Endodermal cell (in vitro differentiated cells): ENCODE data around the gene TMEM209. TPM values are rescaled to one million over a fixed set of nuclear protein-coding genes. Genes with fewer than 3 reads are reported as not detected.
"Not testable (repeated sequence)": the region's sequence is repeated elsewhere in the genome, so short reads cannot be mapped to it uniquely, and the experiment has no call there.

Source experiments
- DNase-seq: peaks from one replicate; pipeline ENCODE4 v3.0.0-alpha.2; 2017
- H3K27ac ChIP-seq: 2 replicates; pipeline ENCODE4 v1.5.1; 2013; ENCODE audit warnings: mild to moderate bottlenecking, low read depth, low read length, moderate library complexity
- H3K27me3 ChIP-seq: 2 replicates; pipeline ENCODE4 v1.6.1; 2013; ENCODE audit warnings: mild to moderate bottlenecking, low read length, moderate library complexity; ENCODE audit not compliant: insufficient read depth, control insufficient read depth, poor library complexity, severe bottlenecking
- H3K36me3 ChIP-seq: 2 replicates; pipeline ENCODE4 v1.7.0; 2013; ENCODE audit warnings: mild to moderate bottlenecking, low read length, moderate library complexity; ENCODE audit not compliant: control insufficient read depth, insufficient read depth
- H3K4me1 ChIP-seq: one replicate; pipeline ENCODE4 v1.7.0; 2013; ENCODE audit warnings: low read length; ENCODE audit not compliant: control insufficient read depth, insufficient read depth
- H3K4me3 ChIP-seq: 2 replicates; pipeline ENCODE4 v1.5.1; 2013; ENCODE audit warnings: mild to moderate bottlenecking, low read length, moderate library complexity
- H3K9ac ChIP-seq: 2 replicates; pipeline ENCODE4 v1.6.1; 2013; ENCODE audit warnings: mild to moderate bottlenecking, low read length, moderate library complexity; ENCODE audit not compliant: poor library complexity, severe bottlenecking; ENCODE audit errors: extremely low read depth
- H3K9me3 ChIP-seq: 2 replicates; pipeline ENCODE4 v1.6.1; 2013; ENCODE audit warnings: mild to moderate bottlenecking, low read length, moderate library complexity; ENCODE audit not compliant: control insufficient read depth
- H3K27ac Mint-ChIP-seq: 2 replicates; pipeline ENCODE4 v1.8.0; 2020; ENCODE audit warnings: mixed read lengths
- H3K27me3 Mint-ChIP-seq: 2 replicates; pipeline ENCODE4 v1.8.0; 2021; ENCODE audit warnings: mild to moderate bottlenecking, mixed read lengths; ENCODE audit not compliant: insufficient read depth
- H3K36me3 Mint-ChIP-seq: 2 replicates; pipeline ENCODE4 v1.8.0; 2020; ENCODE audit warnings: low read depth, mixed read lengths
- H3K4me1 Mint-ChIP-seq: 2 replicates; pipeline ENCODE4 v1.8.0; 2020; ENCODE audit warnings: mixed read lengths
- H3K4me3 Mint-ChIP-seq: 2 replicates; pipeline ENCODE4 v1.8.0; 2020; ENCODE audit warnings: mild to moderate bottlenecking, moderate library complexity, mixed read lengths
- H3K9me3 Mint-ChIP-seq: 2 replicates; pipeline ENCODE4 v1.8.0; 2020; ENCODE audit warnings: mild to moderate bottlenecking, mixed read lengths
- WGBS, 2 experiments: methylation state at CpG; one replicate each; pipeline versions ENCODE4 v1.1.5 to v1.1.7; 2013; ENCODE audit warnings: missing lambda C conversion rate in 2 of 2, mixed read lengths in 1 of 2; ENCODE audit not compliant: insufficient coverage in 1 of 2, insufficient read length in 1 of 2; 5-methylcytosine and 5-hydroxymethylcytosine counted together
- total RNA-seq, 2 donors: library from RNA; stranded (reverse); fragmentation: NEBNext Ultra II Directional in 1 of 2; extraction: Animal tissue kit (Norgen Biotek cat#: 25700) in 1 of 2; gene quantifications; 2 replicates in 1 of 2; 3 replicates in 1 of 2; pipeline ENCODE4 v1.2.1, GENCODE V29; 2021
- TF ChIP-seq, protein P1 (sequence below): fragments of 200-600 bp; sonication (generic); conservative IDR thresholded peaks from 2 replicates; pipeline ENCODE4 v1.5.0; 2021; ENCODE audit warnings: antibody characterized with exemption, mild to moderate bottlenecking

TMEM209 gene
- total RNA-seq, 2 donors from 2014 or later = 30.9 to 37.9 TPM

DNA sequence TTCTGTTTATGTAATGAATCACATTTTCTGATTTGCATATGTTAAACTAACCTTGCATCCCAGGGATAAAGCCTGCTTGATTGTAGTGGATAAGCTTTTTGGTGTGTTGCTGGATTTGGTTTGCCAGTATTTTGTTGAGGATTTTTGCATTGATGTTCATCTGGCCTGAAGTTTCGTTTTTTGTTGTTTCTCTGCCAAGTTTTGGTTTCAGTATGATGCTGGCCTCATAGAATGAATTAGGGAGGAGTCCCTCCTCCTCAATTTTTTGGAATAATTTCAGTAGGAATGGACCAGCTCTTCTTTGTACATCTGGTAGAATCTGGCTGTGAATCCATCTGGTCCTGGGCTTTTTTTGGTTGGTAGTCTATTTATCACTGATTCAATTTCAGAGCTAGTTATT lies 38.3 kb upstream of the TMEM209 start:
- not testable (repeated sequence) for H3K4me3 ChIP-seq, H3K36me3 ChIP-seq, DNase-seq, H3K4me3 Mint-ChIP-seq, H3K27me3 Mint-ChIP-seq, H3K27ac Mint-ChIP-seq, H3K9me3 ChIP-seq, H3K4me1 ChIP-seq, H3K27ac ChIP-seq, H3K9ac ChIP-seq, H3K36me3 Mint-ChIP-seq, H3K4me1 Mint-ChIP-seq, H3K27me3 ChIP-seq
- peaks cover 14% of the 10 kb centered on the region for H3K9me3 Mint-ChIP-seq
- WGBS, 2 experiments = 88 to 100% methylated on average over 1 of the region's 1 CpG

DNA sequence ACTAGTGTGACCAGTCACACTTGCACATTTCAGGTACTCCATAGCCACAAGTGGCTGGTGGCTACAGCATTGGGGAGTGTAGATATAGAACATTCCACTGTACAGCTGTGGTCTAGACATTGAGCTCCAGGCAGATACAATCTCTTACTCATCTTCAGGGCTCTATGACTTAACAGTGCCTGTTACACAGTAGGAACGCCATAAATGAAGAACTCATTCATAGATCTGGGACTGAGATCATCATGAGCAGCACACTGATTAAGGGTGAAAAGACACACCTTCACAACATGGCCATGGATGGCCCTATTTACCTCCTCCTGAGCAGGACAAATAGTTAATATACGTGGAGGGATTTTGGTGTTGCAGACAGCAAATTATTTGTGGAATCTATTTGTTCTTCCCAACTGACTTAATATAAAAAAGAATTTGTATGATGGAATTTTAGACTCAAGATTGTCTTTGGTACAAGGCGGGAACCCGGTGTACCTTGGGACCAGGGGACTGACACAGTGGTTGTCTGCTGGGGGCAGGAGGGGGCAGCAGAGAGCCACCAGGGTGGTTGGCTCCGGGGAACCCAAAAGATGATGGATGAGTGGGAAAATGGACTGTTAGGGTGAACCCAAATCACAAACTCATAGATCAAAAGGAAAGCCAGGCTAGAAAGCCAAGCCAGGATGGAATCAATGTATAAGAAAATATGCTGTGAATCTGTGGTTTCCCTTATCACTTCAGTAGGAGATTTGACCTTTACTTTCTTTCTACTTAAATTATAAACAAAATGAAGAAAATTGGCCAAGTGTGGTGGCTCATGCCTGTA lies 37.2 kb upstream of the TMEM209 start:
- Histone ChIP-seq H3K9ac (no peak overlapping the region), H3K27me3 (no peaks in the 10 kb centered on the region), H3K27ac (no peak overlapping the region), H3K4me1 (no peaks in the 10 kb centered on the region), H3K9me3 (peaks cover 7% of the 10 kb centered on the region), H3K36me3 (no peaks in the 10 kb centered on the region), H3K4me3 (no peak overlapping the region)
- H3K4me3 Mint-ChIP-seq = no peak overlapping the region
- 38 to 50% methylated on average over 2 to 5 of the region's 5 CpGs for WGBS, 2 experiments
- TF ChIP-seq, protein P1, sequence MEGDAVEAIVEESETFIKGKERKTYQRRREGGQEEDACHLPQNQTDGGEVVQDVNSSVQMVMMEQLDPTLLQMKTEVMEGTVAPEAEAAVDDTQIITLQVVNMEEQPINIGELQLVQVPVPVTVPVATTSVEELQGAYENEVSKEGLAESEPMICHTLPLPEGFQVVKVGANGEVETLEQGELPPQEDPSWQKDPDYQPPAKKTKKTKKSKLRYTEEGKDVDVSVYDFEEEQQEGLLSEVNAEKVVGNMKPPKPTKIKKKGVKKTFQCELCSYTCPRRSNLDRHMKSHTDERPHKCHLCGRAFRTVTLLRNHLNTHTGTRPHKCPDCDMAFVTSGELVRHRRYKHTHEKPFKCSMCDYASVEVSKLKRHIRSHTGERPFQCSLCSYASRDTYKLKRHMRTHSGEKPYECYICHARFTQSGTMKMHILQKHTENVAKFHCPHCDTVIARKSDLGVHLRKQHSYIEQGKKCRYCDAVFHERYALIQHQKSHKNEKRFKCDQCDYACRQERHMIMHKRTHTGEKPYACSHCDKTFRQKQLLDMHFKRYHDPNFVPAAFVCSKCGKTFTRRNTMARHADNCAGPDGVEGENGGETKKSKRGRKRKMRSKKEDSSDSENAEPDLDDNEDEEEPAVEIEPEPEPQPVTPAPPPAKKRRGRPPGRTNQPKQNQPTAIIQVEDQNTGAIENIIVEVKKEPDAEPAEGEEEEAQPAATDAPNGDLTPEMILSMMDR = peak; percentile 99
- H3K4me1 Mint-ChIP-seq = no peaks in the 10 kb centered on the region
- H3K36me3 Mint-ChIP-seq = no peaks in the 10 kb centered on the region
- H3K27me3 Mint-ChIP-seq = no peaks in the 10 kb centered on the region
- no peak overlapping the region for H3K27ac Mint-ChIP-seq
- H3K9me3 Mint-ChIP-seq = peaks cover 11% of the 10 kb centered on the region
- DNase-seq = peak; percentile 90

DNA sequence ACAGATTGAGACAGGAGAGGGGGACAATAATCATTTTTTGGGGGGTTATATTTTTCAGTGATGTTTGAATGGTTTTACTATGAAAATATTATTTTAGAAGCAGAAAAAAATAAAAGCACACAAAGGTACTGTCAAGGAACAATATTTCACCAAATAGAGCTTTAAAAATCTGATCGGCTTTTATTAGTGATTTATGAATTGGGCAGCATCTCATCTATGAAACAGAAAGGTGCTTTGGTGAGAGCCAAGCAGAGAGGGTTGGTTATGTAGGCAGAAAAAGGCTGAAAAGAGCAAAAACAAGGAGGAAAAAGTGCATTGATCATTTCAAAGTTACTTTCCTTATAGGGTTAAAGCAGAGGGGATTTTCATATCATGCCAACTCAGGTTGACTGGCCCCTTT lies 35.0 kb upstream of the TMEM209 start:
- Histone ChIP-seq H3K27ac (no peak overlapping the region), H3K4me3 (no peak overlapping the region), H3K9me3 (no peaks in the 10 kb centered on the region), H3K4me1 (no peaks in the 10 kb centered on the region), H3K36me3 (no peaks in the 10 kb centered on the region), H3K27me3 (no peaks in the 10 kb centered on the region), H3K9ac (no peak overlapping the region)
- H3K27me3 Mint-ChIP-seq = no peaks in the 10 kb centered on the region
- no peak overlapping the region for H3K4me3 Mint-ChIP-seq
- no peaks in the 10 kb centered on the region for H3K9me3 Mint-ChIP-seq
- no peaks in the 10 kb centered on the region for H3K4me1 Mint-ChIP-seq
- WGBS, 2 experiments = 89 to 100% methylated on average over 1 of the region's 1 CpG
- no peak for DNase-seq
- H3K27ac Mint-ChIP-seq = no peak overlapping the region
- no peaks in the 10 kb centered on the region for H3K36me3 Mint-ChIP-seq
- TF ChIP-seq, protein P1 = no peak

DNA sequence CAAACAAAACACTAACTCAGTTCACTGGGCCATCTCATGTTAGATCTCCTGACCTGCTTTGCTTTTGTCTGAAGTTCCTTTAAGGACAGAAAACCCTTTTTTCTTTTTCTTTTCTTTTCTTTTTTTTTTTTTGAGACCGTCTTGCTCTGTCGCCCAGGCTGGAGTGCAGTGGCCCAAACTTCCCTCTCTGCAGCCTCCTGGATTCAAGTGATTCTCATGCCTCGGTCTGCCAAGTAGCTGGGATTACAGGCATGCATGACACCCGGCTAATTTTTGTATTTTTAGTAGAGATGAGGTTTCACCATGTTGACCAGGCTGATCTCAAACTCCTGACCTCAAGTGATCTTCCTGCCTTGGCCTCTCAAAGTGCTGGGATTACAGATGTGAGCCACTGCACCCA lies 31.2 kb upstream of the TMEM209 start:
- not testable (repeated sequence) for H3K4me3 Mint-ChIP-seq, H3K36me3 Mint-ChIP-seq, DNase-seq, H3K9ac ChIP-seq, H3K27me3 ChIP-seq, H3K27me3 Mint-ChIP-seq, H3K27ac Mint-ChIP-seq, H3K4me1 ChIP-seq, H3K27ac ChIP-seq, H3K36me3 ChIP-seq, H3K9me3 Mint-ChIP-seq, H3K4me3 ChIP-seq, H3K9me3 ChIP-seq
- WGBS, 2 experiments = 86 to 94% methylated on average over 3 to 4 of the region's 4 CpGs
- H3K4me1 Mint-ChIP-seq = peaks cover 15% of the 10 kb centered on the region
